GM12878 (cell line): Measurements from ENCODE around the gene AMBRA1. TPM values are rescaled to one million over a fixed set of nuclear protein-coding genes. Genes with fewer than 3 reads are reported as not detected.

Source experiments
- CBX5 ChIP-seq: sonication (generic); IDR thresholded peaks from 2 replicates; pipeline ENCODE4 v1.6.1; 2016; ENCODE audit warnings: low read depth, moderate library complexity, mild to moderate bottlenecking, inconsistent platforms
- HDAC2 ChIP-seq: fragments of 200-600 bp; sonication (generic); IDR thresholded peaks from 2 replicates; pipeline ENCODE4 v1.6.1; 2017
- MEF2A ChIP-seq: IDR thresholded peaks from 2 replicates; pipeline ENCODE4 v1.6.1; 2011; ENCODE audit warnings: low read depth, mild to moderate bottlenecking, low read length, moderate library complexity; ENCODE audit not compliant: insufficient read depth
- MEF2B ChIP-seq: fragments of 450-650 bp; IDR thresholded peaks from 2 replicates; pipeline ENCODE4 v1.6.1; 2018; ENCODE audit warnings: mild to moderate bottlenecking, moderate library complexity; ENCODE audit not compliant: partially characterized antibody, poor library complexity, severe bottlenecking
- NFXL1 ChIP-seq: fragments of 450-650 bp; IDR thresholded peaks from 2 replicates; pipeline ENCODE4 v1.6.1; 2017; ENCODE audit warnings: antibody characterized with exemption, mild to moderate bottlenecking, borderline replicate concordance
- RUNX3 ChIP-seq: IDR thresholded peaks from 2 replicates; pipeline ENCODE4 v1.6.1; 2012; ENCODE audit warnings: low read length, inconsistent platforms
- SMARCA5 ChIP-seq: fragments of 450-650 bp; IDR thresholded peaks from 2 replicates; pipeline ENCODE4 v1.6.1; 2017; ENCODE audit warnings: mild to moderate bottlenecking
- ZNF622 ChIP-seq: fragments of 450-650 bp; IDR thresholded peaks from 2 replicates; pipeline ENCODE4 v1.6.1; 2017; ENCODE audit warnings: mild to moderate bottlenecking, inconsistent platforms
- polyA plus RNA-seq, 11 experiments: library from polyadenylated mRNA; depleted of rRNA in 4 of 11; unstranded in 6 of 11; stranded (reverse) in 5 of 11; fragments of >200 nt; fragmentation: Nextera tagmentation in 4 of 11; fragmentation: Illumina TruSeq in 1 of 11; extraction: Ambion mirVana in 4 of 11; extraction: Trizol in 1 of 11; gene quantifications; 1 replicate in 1 of 11; 2 replicates in 10 of 11; pipeline versions ENCODE4 v1.2.1 to v1.2.3, GENCODE V29; 2011 to 2016; ENCODE audit warnings: inconsistent platforms in 2 of 11, missing spikeins in 2 of 11, low read depth in 1 of 11
- total RNA-seq, 4 experiments: library from RNA; depleted of rRNA in 3 of 4; stranded (reverse); fragments of >200 nt in 3 of 4; fragmentation: Illumina TruSeq in 1 of 4; extraction: Trizol in 1 of 4; gene quantifications; 2 replicates each; pipeline versions ENCODE4 v1.2.1 to v1.2.3, GENCODE V29; 2013 to 2021
- TF ChIP-seq, protein P1 (sequence below): fragments of 450-650 bp; IDR thresholded peaks from 2 replicates; pipeline ENCODE4 v1.6.1; 2018; ENCODE audit warnings: borderline replicate concordance, mild to moderate bottlenecking; ENCODE audit not compliant: partially characterized antibody
- TF ChIP-seq, protein P2 (sequence below): IDR thresholded peaks from 2 replicates; pipeline ENCODE4 v1.6.1; 2012; ENCODE audit warnings: low read depth, low read length, improper control_type of control experiment
- TF ChIP-seq, protein P3 (sequence below): IDR thresholded peaks from 2 replicates; pipeline ENCODE4 v1.6.1; 2012; ENCODE audit warnings: mild to moderate bottlenecking, low read depth, low read length
- TF ChIP-seq, protein P4 (sequence below): IDR thresholded peaks from 2 replicates; pipeline ENCODE4 v1.6.1; 2011; ENCODE audit warnings: borderline replicate concordance, low read depth, mild to moderate bottlenecking, moderate library complexity, mixed read lengths, low read length; ENCODE audit not compliant: insufficient read depth; ENCODE audit errors: extremely low read length
- TF ChIP-seq, protein P5 (sequence below): fragments of 450-650 bp; IDR thresholded peaks from 2 replicates; pipeline ENCODE4 v1.6.1; 2014; ENCODE audit warnings: mild to moderate bottlenecking

Gene AMBRA1
- total and polyA plus RNA-seq, 10 of the 15 experiments (the other 5 are each of a cell fraction or from before 2014, with no cell fraction given): 0.57 to 34.3 (median 13.7) TPM

DNA sequence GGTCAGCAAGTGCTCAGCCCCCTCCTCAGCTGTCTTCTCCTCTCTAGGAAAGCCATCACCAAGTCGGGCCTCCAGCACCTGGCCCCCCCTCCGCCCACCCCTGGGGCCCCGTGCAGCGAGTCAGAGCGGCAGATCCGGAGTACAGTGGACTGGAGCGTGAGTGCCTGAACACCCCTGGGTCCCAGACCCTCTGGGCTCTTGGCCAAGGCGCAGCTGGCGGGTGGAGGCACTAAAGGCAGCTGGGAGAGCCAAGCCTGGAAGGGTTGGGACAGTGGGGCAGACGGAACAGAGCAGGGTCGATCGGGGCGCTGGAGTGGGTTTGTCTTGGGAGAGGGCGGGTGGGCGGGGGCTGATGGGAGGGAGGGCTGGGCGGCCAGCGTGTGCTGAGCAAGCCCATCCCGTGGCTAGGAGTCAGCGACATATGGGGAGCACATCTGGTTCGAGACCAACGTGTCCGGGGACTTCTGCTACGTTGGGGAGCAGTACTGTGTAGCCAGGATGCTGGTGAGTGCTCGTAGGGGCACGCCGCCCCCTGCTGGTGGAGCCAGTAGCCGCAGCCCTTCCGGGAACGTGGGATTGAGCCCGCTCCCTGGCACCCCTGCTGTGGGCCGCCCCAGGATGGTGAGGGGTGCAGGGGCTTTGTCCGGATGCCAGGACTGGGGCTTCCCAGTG is 226.4 kb downstream of the AMBRA1 start (continued):
- TF ChIP-seq, protein P1, sequence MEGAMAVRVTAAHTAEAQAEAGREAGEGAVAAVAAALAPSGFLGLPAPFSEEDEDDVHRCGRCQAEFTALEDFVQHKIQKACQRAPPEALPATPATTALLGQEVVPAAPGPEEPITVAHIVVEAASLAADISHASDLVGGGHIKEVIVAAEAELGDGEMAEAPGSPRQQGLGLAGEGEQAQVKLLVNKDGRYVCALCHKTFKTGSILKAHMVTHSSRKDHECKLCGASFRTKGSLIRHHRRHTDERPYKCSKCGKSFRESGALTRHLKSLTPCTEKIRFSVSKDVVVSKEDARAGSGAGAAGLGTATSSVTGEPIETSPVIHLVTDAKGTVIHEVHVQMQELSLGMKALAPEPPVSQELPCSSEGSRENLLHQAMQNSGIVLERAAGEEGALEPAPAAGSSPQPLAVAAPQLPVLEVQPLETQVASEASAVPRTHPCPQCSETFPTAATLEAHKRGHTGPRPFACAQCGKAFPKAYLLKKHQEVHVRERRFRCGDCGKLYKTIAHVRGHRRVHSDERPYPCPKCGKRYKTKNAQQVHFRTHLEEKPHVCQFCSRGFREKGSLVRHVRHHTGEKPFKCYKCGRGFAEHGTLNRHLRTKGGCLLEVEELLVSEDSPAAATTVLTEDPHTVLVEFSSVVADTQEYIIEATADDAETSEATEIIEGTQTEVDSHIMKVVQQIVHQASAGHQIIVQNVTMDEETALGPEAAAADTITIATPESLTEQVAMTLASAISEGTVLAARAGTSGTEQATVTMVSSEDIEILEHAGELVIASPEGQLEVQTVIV: no peak
- TF ChIP-seq HDAC2 (no peak), CBX5 (no peak), MEF2A (no peak), SMARCA5 (peak; percentile 61; the same call in 1 of the 2 replicates), MEF2B (no peak), NFXL1 (no peak), RUNX3 (peak; percentile 54), ZNF622 (no peak)
- TF ChIP-seq, protein P2, sequence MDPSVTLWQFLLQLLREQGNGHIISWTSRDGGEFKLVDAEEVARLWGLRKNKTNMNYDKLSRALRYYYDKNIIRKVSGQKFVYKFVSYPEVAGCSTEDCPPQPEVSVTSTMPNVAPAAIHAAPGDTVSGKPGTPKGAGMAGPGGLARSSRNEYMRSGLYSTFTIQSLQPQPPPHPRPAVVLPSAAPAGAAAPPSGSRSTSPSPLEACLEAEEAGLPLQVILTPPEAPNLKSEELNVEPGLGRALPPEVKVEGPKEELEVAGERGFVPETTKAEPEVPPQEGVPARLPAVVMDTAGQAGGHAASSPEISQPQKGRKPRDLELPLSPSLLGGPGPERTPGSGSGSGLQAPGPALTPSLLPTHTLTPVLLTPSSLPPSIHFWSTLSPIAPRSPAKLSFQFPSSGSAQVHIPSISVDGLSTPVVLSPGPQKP: no peak
- TF ChIP-seq, protein P3, sequence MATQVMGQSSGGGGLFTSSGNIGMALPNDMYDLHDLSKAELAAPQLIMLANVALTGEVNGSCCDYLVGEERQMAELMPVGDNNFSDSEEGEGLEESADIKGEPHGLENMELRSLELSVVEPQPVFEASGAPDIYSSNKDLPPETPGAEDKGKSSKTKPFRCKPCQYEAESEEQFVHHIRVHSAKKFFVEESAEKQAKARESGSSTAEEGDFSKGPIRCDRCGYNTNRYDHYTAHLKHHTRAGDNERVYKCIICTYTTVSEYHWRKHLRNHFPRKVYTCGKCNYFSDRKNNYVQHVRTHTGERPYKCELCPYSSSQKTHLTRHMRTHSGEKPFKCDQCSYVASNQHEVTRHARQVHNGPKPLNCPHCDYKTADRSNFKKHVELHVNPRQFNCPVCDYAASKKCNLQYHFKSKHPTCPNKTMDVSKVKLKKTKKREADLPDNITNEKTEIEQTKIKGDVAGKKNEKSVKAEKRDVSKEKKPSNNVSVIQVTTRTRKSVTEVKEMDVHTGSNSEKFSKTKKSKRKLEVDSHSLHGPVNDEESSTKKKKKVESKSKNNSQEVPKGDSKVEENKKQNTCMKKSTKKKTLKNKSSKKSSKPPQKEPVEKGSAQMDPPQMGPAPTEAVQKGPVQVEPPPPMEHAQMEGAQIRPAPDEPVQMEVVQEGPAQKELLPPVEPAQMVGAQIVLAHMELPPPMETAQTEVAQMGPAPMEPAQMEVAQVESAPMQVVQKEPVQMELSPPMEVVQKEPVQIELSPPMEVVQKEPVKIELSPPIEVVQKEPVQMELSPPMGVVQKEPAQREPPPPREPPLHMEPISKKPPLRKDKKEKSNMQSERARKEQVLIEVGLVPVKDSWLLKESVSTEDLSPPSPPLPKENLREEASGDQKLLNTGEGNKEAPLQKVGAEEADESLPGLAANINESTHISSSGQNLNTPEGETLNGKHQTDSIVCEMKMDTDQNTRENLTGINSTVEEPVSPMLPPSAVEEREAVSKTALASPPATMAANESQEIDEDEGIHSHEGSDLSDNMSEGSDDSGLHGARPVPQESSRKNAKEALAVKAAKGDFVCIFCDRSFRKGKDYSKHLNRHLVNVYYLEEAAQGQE: no peak
- TF ChIP-seq, protein P4, sequence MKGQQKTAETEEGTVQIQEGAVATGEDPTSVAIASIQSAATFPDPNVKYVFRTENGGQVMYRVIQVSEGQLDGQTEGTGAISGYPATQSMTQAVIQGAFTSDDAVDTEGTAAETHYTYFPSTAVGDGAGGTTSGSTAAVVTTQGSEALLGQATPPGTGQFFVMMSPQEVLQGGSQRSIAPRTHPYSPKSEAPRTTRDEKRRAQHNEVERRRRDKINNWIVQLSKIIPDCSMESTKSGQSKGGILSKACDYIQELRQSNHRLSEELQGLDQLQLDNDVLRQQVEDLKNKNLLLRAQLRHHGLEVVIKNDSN: no peak
- TF ChIP-seq, protein P5, sequence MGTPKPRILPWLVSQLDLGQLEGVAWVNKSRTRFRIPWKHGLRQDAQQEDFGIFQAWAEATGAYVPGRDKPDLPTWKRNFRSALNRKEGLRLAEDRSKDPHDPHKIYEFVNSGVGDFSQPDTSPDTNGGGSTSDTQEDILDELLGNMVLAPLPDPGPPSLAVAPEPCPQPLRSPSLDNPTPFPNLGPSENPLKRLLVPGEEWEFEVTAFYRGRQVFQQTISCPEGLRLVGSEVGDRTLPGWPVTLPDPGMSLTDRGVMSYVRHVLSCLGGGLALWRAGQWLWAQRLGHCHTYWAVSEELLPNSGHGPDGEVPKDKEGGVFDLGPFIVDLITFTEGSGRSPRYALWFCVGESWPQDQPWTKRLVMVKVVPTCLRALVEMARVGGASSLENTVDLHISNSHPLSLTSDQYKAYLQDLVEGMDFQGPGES: no peak
